NCI-H1048 (cell line): ENCODE results near the gene NUTF2.

Experiments used
- DNase-seq: peaks from one replicate; lab custom pipeline; 2025; lab: John Stamatoyannopoulos, UW

Gene NUTF2

GRCh38 chr16:67837811-67838210 lies 8.9 kb upstream of the NUTF2 start:
- DNase-seq = no peak

- DNase-seq = no peak
These were observed 5.4 kb upstream of the NUTF2 start for GRCh38 chr16:67841198-67841815.

GRCh38 chr16:67841816-67842508 lies 4.8 kb upstream of the NUTF2 start, which contains the start of gene THAP11:
THAP11 (plus strand) TSS chr16:67842320; CDS start chr16:67842555, 235 bp downstream.
- peak; percentile 39 for DNase-seq

- no peak for DNase-seq
These were observed 4.0 kb upstream of the NUTF2 start for GRCh38 chr16:67842509-67843342.

DNA sequence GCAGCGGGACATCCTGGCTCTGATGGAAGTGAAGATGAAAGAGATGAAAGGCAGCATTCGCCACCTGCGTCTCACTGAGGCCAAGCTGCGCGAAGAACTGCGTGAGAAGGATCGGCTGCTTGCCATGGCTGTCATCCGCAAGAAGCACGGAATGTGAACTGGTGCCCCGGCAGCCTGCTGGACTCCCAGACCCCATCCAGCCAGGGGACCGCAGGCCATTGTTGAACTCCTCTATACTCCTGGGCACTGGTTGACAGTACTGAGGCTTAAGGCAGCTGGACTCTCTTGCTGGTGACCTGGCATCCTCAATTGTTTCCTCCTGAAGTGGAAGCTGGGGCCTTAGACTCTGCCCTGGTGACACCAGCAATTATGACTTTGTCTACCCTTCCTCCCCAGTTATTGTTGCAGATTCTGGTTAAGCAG lies 3.4 kb upstream of the NUTF2 start:
- DNase-seq = no peak

GRCh38 chr16:67844497-67844896 lies 2.2 kb upstream of the NUTF2 start:
- DNase-seq = no peak

DNA sequence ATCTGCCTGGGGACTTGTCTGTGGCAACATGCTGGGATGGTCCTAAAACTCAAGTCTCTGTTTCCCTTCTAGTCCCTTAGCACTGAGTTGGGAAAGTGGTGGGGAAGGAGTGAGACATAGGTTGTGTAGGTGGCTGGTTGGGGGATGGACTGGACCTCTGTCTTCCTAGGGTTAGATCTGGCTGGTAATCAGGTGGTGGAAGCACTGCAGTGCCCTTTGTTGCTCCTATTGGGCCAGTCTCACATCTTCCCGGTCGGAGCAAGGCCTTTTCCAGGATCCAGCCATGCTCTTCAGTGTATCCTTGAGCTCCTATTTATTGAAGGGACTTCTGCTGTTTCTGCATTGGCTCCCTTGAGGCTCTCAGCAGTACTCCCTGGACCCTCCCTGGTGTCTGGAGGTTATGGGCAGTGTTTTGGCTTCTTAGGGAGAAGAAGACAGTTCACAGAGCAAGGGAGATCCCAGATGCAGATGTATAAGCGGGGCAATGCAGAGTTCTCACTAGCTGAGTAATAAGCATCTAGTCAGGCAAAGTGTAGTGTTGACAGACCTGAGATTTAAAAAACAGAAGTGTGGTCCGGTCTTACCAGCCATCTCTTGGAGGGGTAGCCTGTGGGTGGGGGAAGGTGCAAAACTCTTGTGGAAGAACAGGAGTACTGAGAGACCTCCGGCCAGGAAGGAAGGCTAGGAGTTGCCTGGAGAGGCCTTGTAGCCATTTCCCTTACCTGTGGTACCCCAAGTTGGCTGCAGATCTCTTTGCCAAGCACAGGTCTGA lies 1.3 kb upstream of the NUTF2 start:
- no peak for DNase-seq

GRCh38 chr16:67846063-67846319 lies 742 bp upstream of the NUTF2 start:
- no peak for DNase-seq

DNA sequence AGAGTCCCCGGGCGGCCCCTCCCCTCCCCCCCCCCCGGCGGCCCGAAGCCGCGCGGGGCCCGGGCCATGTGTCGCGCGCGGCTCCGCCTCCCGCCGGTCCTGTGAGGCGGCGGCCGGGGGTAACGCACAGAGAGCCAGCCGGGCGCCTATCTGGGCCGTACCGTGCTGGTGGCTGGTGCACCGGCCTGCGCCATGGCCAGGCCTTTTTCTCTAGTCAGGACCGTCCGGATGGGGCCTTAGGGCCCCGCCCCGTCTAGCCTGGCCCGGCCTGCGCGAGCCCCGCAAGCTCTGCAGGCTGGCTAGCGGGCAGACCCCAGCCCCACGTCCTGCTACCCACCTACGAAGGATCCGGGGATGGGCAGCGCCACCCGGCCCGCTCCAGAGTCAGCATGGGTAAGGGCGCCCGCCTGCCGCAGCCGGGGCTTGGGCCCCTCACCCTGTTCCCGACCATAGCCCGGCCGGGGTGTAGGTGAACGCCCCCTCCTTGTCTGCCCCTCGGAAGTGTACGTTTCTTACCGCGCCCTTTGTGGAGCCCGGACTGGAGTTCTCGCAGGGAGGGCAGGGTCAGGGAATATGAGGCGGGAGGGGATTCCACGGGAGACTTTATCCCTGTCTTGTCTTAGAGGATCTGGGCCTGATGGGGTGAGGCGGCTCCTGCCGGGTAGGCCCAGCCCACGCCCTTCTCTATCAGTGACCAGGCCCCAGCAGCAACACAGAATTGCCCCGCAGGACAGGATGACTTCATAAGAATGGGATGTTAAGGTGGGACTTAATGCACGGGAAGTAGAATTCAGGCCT lies 530 bp downstream of the NUTF2 start, which contains the start of gene CENPT:
Gene CENPT, minus strand, starts transcription at position 630 of the 798 bp plus-strand sequence. CDS start 13,834 bp downstream, outside the sequence.
- no peak for DNase-seq

DNA sequence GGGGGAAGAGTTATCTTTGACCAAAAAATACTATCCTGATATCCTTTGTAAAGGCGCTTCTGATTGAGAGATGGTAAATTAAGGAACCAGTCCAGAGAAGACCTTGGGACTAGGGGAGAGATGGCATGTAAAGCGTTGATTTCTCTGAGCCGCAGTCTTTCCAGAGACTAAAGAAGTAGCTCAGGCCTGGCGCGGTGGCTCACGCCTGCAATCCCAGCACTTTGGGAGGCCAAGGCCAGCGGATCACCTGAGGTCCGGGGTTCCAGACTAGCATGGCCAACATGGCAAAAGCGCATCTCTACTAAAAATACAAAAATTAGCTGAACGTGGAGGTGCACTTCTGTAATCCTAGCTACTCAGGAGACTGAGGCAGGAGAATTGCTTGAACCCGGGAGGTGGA lies 1.4 kb downstream of the NUTF2 start:
- no peak for DNase-seq

GRCh38 chr16:67853670-67854069 lies 6.9 kb downstream of the NUTF2 start:
- no peak for DNase-seq

DNA sequence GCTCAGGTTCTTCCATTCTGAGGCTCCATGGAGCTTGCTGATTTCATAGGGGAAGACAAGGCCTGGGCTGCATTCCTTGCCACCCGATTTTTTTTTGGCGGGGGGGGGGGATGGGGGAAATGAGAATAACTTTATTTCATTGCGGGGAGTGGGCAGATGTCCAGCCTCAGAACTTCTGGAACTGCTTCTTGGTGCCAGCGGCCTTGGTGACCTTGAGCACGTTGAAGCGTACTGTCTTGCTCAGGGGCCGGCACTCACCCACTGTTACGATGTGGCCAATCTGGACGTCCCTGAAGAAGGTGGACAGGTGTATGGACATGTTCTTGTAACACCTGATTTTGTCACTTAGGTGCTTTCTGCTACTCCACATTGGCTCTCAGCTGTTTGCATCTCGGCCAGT lies 9.1 kb downstream of the NUTF2 start:
- no peak for DNase-seq

GRCh38 chr16:67856927-67857546 lies 10.3 kb downstream of the NUTF2 start:
- DNase-seq = no peak

- DNase-seq = no peak
These were observed 11.0 kb downstream of the NUTF2 start for GRCh38 chr16:67857547-67858233.

DNA sequence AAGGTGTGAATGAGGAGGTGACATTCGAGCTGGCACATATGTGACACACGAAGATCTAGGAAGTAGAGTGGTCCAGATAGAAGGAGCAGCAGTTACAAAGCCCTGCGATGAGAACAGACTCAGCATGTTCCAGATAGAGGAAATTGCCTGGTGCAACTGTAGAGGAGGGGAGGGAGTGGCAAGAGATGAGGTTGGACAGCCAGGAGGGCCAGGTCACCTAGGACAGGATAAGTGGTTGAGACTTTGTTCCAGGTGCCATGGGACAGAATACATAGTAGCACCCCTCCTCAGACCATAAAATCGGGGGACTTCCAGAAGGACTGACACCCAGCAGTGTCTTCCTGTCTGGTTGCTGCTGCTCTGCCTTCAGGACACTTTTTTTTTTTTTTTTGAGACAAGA lies 11.8 kb downstream of the NUTF2 start:
- DNase-seq = no peak

DNA sequence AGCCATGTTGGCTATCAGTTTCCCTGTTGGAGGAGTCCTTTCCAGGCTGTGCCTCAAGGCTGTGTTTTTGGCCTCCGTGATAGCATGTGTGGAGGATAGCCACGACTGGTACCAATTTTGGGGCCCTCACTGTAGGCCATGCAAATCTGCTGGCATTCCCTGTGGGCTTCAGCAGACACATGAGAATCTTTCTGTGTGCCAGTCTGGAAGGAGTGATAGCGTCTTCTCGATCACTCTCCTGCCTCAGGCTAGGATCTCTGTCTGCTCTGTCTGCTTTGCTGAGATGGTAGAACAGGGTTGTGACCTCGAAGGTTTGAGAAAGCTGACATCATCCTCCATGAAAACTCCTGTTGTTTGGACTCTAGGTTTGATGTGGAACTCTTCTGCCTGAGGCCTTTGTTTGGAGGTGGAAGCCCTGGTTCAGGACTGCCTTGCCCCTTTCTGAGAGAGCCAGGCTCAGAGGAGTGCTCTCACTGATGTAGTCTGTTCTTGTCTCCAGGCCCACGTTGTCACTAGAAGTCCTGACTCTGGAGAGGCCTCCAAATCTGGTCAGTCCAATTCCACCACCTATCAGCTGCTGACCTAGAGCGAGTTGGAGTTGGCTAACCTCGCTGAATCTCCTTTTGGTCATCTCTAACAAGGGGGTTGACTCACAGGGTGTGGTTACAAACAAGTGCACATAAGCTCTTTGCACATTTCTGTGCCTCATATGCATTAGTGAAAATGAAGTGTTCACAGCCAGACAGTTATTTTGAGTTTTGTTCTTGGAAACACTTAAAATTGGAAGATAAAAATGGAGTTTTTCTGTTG lies 14.1 kb downstream of the NUTF2 start:
- no peak for DNase-seq

DNA sequence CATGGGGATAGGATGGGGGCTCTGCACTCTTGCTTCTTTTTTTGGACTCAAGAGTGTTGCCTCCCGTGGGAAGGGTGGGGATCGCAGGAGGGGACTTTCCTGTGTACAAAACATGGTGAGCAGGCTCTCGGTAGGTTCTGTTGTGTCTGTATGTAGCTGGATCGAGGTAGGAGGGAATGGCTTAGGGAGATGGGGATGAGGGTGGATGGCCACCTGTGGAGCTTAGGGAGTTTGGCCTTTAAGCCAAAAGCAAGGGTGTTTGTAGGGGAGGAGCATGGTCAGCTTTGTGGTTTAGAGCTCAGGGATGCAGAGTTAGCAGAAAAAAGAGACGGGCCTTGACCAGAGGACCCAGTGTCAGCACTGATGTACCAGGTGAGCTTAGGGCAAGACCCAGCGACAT lies 15.1 kb downstream of the NUTF2 start:
- DNase-seq = no peak

GRCh38 chr16:67862623-67863583 lies 16.2 kb downstream of the NUTF2 start:
- no peak for DNase-seq
